D721Med (cell line): ENCODE data around the gene CSHL1.
A peak's percentile ranks its signal among the peaks of the same experiment; 100 is the strongest.

Experiments used
- DNase-seq: peaks from one replicate; pipeline ENCODE4 v3.0.0; 2011; ENCODE audit warnings: low spot score; ENCODE audit not compliant: insufficient read length
- FAIRE-seq: peaks from 2 replicates; lab custom pipeline; 2011; peaks lifted over from hg19 to GRCh38; lab: Jason Lieb, UNC
- CTCF ChIP-seq: IDR thresholded peaks from 2 replicates; pipeline ENCODE4 v1.5.1; 2012; ENCODE audit warnings: mild to moderate bottlenecking, control low read depth; ENCODE audit not compliant: insufficient read depth; ENCODE audit errors: missing control alignments

Gene CSHL1

DNA sequence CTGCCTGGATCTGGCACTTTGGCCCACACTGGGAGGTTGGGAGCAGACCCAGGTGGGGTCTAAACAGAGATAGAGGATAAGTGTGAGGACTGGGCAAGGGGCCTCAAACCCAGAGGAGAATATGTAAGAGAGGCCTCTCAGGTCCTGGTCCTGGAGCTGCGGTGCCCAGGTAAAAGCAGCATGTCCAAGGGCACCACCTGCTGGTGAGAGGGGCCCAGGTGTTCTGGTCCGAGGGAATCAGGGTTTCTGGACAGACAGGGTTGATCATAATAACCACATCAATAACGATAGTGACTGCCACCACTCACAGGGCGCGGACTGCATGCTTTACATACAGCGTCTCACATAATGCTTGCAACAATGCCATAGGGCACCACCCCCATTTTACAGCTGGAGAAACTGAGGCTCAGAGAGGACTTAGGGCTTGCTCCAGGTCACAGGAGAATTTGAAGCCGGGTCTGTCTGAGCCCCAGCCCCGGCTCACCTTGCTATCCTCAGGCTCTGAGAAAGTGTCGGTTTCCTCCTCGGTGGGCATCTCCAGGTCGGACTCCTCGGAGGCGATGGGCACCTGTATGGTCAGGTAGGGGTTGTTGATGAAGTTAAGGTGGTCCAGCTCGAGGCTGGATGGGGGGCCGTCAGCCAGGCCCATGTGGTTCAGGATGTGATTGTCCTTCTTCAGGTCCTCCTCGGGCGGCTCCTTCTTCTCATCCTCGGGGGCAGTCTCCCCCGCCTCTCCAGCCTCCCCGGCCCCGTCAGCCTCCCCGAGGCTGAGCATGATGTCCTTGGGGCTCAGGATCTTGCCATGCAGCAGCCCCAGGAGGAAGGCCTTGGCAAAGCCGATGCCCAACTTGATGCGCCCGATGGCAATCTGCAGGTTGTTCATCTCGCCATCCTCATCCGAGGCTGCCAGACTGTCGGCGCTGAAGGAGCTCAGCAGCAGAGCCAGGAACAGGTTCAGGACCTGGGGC lies 40.2 kb upstream of the CSHL1 start:
- FAIRE-seq (no peak), DNase-seq (no peak)
- TF ChIP-seq CTCF, result peak; percentile 31

DNA sequence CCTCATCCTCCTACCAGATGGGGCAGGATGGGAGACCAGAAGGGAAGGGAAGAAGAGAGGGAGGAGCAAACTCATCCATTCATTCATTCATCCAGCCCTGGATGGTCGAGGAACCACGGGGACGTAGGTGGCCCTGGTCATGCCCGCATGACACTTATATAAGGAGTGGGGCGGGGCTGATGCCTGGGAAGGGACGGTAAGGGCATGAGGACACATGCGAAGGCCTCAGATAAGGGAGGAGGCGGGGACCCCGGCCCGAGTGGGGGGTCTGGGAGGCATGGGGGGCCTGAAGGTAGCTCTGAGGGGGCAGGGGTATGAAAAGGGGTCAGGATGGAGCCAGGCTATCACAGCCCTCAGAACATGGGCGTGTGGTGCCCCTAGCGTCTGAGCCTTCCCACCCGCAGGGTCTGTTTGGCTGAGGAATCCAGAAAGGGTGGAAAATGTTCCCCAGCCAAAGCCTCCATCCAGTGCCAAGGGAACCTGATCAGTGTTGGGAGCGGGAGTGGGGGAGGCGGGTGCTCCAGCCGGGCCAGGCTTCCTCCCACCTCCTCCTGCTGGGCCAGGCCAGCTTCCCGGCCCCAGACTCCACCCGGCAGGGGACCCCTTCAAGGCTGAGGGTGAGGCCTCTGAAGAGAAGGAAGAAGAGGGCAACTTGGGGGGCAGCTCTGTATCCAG lies 38.7 kb upstream of the CSHL1 start:
- DNase-seq (no peak), FAIRE-seq (no peak)
- no peak for TF ChIP-seq CTCF

DNA sequence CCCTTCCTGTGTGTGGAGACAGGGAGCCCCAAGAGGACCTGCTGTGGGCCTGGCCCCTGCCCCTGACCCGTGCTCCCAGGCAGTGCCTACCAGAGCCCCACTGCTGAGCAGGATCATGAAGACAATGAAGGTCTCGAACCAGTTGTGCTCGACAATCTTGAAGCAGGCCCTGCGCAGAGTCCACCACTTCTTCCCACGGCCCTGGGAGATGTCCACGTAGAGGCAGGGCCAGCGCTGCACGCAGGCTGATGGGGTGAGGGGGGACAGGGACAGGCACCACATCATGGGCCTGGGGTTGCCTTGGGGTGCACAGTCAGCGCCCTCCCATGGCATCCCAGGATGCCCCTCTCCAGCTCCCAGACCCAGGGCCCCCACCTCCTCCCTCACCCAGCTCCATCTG lies 37.5 kb upstream of the CSHL1 start:
- no peak for FAIRE-seq
- no peak for TF ChIP-seq CTCF
- DNase-seq, result no peak

DNA sequence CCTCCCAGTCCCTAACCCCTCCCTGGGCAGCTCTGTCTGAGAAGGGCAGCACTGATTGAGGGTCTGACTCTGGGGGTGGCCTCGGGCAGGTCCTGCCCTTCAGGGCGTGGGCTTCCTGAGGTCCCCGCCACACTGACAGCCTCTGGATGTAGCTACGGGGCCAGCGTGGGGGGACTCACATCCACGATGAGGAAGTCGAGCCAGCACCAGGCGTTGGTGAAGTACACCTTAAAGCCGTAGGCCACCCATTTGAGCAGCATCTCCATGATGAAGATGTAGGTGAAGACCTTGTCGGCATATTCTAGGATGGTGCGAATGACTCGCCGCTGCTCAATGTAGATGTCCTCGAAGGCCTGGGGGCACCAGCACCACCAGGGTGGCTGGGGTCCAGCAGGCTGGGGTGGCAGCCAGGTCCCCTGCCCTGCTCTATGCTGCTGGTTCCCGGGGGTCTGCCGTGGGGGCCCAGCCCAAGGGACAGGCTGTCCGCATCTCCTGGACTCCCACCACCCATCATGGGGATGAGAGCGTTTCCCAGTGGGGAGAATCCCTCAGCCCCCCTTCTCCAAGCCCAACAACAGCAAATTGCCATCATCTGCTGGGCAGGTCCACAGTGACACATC lies 36.8 kb upstream of the CSHL1 start:
- DNase-seq, result no peak
- no peak for TF ChIP-seq CTCF
- no peak for FAIRE-seq

GRCh38 chr17:63946440-63947363 lies 35.6 kb upstream of the CSHL1 start:
- FAIRE-seq (no peak), DNase-seq (peak; percentile 91)
- TF ChIP-seq CTCF, result peak; percentile 64

DNA sequence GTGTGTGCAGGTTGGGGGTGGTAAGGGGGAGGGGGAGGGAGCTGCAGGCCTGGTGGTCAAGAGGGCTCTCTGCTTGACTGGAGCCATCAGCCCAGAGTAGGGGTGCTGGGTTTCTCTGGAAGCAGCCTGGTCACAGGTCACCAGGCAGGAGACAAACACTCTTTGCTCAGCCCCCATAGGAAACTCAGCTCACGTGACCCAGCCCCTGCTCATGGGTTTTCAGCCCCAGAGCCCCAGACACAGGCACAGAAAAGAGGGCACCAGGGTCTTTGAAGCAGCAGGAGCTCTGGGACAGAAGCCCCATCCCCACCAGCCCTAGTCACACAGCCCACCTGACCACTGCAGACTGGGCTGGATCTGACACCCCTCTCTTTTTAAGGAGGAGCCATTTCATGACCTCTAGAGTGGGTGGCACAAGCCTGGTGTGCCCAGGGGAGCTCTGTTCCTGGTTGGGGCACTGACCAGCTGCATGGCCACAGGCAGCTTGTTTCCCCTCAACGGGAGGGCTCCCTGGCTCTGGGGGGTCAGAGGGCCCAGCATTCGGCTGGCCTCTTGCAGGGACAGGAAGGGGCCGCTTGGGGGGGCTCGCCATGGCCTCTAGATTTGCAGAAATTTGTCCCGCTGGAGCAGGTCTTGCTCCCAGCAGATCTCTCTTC lies 34.9 kb upstream of the CSHL1 start:
- FAIRE-seq (no peak), DNase-seq (no peak)
- TF ChIP-seq CTCF, result no peak
